GM12891 (cell line): ENCODE data around the gene HNRNPA3.

Experiments
- PAX5 ChIP-seq: IDR thresholded peaks from 2 replicates; pipeline ENCODE4 v1.6.1; 2011; ENCODE audit warnings: low read length, moderate library complexity, mild to moderate bottlenecking; ENCODE audit not compliant: insufficient read depth, severe bottlenecking
- POLR2A ChIP-seq: IDR thresholded peaks from 2 replicates; pipeline ENCODE4 v1.6.1; 2011; ENCODE audit warnings: low read depth, low read length, control low read depth
- POLR2AphosphoS5 ChIP-seq: IDR thresholded peaks from 2 replicates; pipeline ENCODE4 v1.6.1; 2011; ENCODE audit warnings: low read depth, low read length, control low read depth
- POU2F2 ChIP-seq: IDR thresholded peaks from 2 replicates; pipeline ENCODE4 v1.6.1; 2011; ENCODE audit warnings: low read depth, mild to moderate bottlenecking, control low read depth, low read length, moderate library complexity
- SPI1 ChIP-seq: IDR thresholded peaks from 2 replicates; pipeline ENCODE4 v1.6.1; 2011; ENCODE audit warnings: low read depth, low read length, control low read depth
- TAF1 ChIP-seq: IDR thresholded peaks from 2 replicates; pipeline ENCODE4 v1.6.1; 2011; ENCODE audit warnings: low read depth, low read length, control low read depth

- TF ChIP-seq POLR2A: no peak
- TF ChIP-seq SPI1: no peak
- no peak for TF ChIP-seq POLR2AphosphoS5
- no peak for TF ChIP-seq TAF1
- TF ChIP-seq POU2F2: no peak
- TF ChIP-seq PAX5: no peak
Measured at GRCh38 chr2:177204417-177204816, 8.2 kb upstream of the HNRNPA3 start.
